ENCODE results near the gene PJA2. TPM values are rescaled to one million over a fixed set of nuclear protein-coding genes. Genes with fewer than 3 reads are reported as not detected.

The PJA2 gene
- total RNA-seq, 1 experiment from 2014 or later, result 51.5 TPM

DNA sequence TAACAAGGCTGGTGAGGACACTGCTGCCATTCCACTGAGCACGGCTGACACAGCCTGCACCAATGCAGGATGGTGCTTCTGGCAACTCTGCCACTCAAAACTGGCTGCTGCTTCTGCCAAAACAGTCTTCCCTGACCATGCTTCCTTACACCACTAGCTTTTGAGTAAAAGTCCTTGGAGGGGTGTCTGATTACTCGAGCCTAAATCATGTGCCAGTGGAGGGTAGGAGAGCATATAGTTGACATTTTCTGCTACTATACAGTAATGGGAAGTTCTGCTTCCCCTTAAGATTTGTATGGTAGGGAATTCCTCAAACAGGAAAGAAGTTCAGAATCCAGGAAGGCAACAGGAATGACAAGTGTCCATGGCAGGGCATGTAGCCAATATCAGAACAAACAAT, 12.2 kb upstream of the PJA2 start:
- ATAC-seq, result no peak
- POLR2A ChIA-PET, result no interaction called here
- no peaks in the 10 kb centered on the region for H3K36me3 Mint-ChIP-seq
- no peak overlapping the region for H3K4me3 Mint-ChIP-seq
- TF ChIP-seq ZNF396 (CRISPR knock-in tag; IDR thresholded peaks at IDR 0.05; ENCODE audit: borderline replicate concordance) (no peak), SMAD4 (CRISPR knock-in tag; IDR thresholded peaks at IDR 0.05) (no peak)
- DNase-seq (ENCODE audit: low spot score), result no peak
- H3K27me3 Mint-ChIP-seq (ENCODE audit: low read depth), result no peaks in the 10 kb centered on the region
- H3K4me1 Mint-ChIP-seq, result peaks cover 4% of the 10 kb centered on the region; the same call in 1 of the 2 replicates
- 0 out of 2 replicates have a peak, but pooled peaks cover 3% of the 10 kb centered on the region for H3K9me3 Mint-ChIP-seq
- H3K27ac Mint-ChIP-seq, result no peak overlapping the region
- CTCF ChIA-PET, result no interaction called here

DNA sequence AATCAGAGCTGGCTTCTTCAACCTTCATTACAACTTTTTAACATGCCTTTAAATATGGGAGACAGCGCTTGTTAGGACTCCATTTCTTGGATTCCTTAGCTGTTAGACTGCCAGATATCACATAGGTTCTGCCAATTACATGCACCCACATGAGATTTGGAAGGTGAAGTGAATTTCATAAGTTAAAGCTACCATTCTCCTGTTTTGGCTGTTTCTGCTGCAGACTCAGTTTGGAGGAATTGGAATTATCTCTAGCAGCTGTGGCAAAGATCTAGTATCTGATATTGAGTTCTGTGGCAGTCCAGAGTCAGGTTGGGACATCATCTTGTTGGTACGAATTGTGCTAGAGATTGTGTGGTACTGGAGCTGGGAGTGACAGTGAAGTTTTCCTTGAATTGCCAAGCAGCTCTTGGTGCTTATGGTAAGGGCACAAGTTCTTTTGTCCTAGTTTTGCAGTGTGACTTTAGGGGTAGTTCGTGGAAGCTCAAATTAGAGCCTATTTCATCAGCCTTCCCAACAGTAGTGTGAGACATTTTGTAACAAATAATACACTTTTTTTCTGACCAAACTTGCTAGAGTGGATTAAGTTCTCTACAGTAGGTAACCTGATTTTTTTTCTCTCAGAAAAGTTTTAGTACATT, 9.1 kb upstream of the PJA2 start:
- H3K9me3 Mint-ChIP-seq, result peaks cover 19% of the 10 kb centered on the region
- TF ChIP-seq, protein P1, sequence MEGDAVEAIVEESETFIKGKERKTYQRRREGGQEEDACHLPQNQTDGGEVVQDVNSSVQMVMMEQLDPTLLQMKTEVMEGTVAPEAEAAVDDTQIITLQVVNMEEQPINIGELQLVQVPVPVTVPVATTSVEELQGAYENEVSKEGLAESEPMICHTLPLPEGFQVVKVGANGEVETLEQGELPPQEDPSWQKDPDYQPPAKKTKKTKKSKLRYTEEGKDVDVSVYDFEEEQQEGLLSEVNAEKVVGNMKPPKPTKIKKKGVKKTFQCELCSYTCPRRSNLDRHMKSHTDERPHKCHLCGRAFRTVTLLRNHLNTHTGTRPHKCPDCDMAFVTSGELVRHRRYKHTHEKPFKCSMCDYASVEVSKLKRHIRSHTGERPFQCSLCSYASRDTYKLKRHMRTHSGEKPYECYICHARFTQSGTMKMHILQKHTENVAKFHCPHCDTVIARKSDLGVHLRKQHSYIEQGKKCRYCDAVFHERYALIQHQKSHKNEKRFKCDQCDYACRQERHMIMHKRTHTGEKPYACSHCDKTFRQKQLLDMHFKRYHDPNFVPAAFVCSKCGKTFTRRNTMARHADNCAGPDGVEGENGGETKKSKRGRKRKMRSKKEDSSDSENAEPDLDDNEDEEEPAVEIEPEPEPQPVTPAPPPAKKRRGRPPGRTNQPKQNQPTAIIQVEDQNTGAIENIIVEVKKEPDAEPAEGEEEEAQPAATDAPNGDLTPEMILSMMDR (IDR thresholded peaks at IDR 0.05), result no peak
- TF ChIP-seq ESRRA (CRISPR knock-in tag; IDR thresholded peaks at IDR 0.05; ENCODE audit: borderline replicate concordance) (no peak), TCF7 (CRISPR knock-in tag; IDR thresholded peaks at IDR 0.05; ENCODE audit: low read depth) (no peak), NFYB (CRISPR knock-in tag; conservative IDR thresholded peaks at IDR 0.05; ENCODE audit: low read depth) (no peak), ZNF121 (CRISPR knock-in tag; IDR thresholded peaks at IDR 0.05) (no peak), ZNF138 (CRISPR knock-in tag; conservative IDR thresholded peaks at IDR 0.05) (no peak), ZNF423 (CRISPR knock-in tag; IDR thresholded peaks at IDR 0.05) (no peak), CREM (CRISPR knock-in tag; IDR thresholded peaks at IDR 0.05) (no peak), ZNF232 (CRISPR knock-in tag; IDR thresholded peaks at IDR 0.05) (no peak), IRF2 (CRISPR knock-in tag; IDR thresholded peaks at IDR 0.05; ENCODE audit: borderline replicate concordance, low read depth) (no peak), ZNF219 (CRISPR knock-in tag; IDR thresholded peaks at IDR 0.05; ENCODE audit: borderline replicate concordance) (no peak), SMAD4 (CRISPR knock-in tag; IDR thresholded peaks at IDR 0.05) (no peak), FOXJ3 (CRISPR knock-in tag; IDR thresholded peaks at IDR 0.05; ENCODE audit: borderline replicate concordance) (no peak)
- TF ChIP-seq, protein P2, sequence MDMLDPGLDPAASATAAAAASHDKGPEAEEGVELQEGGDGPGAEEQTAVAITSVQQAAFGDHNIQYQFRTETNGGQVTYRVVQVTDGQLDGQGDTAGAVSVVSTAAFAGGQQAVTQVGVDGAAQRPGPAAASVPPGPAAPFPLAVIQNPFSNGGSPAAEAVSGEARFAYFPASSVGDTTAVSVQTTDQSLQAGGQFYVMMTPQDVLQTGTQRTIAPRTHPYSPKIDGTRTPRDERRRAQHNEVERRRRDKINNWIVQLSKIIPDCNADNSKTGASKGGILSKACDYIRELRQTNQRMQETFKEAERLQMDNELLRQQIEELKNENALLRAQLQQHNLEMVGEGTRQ (CRISPR knock-in tag; IDR thresholded peaks at IDR 0.05), result no peak
- no peak overlapping the region for H3K4me3 Mint-ChIP-seq
- DNase-seq (ENCODE audit: low spot score) (no peak), ATAC-seq (no peak)
- POLR2A ChIA-PET, result interaction anchor here (1.0 kb wide), 1 partner anchor 9 kb away, joined by 5 read pairs; the partner anchor contains the start of gene PJA2
- no peak overlapping the region for H3K27ac Mint-ChIP-seq
- no peaks in the 10 kb centered on the region for H3K27me3 Mint-ChIP-seq (ENCODE audit: low read depth)
- CTCF ChIA-PET, result no interaction called here
- H3K36me3 Mint-ChIP-seq, result peaks cover 7% of the 10 kb centered on the region
- H3K4me1 Mint-ChIP-seq, result peaks cover under 1% of the 10 kb centered on the region; the same call in 1 of the 2 replicates

DNA sequence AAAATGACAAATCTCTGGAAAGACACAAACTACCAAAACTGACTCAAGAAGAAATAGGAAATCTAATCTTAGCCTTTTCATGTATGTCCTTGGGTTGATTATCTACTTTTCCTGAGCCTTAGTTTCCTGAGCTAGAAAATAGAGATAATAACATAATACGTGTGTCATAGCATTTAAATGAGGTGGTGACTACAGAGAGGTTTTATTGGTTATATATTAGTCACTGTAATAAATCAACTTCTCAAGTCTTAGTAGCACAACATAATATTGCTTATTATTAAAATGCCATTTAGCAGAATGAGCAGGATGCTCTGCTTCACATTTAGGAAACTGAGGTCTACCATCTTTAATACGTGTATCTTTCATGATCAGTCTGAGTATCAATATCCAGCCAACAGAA, 7.1 kb upstream of the PJA2 start:
- DNase-seq (ENCODE audit: low spot score), result no peak
- H3K27me3 Mint-ChIP-seq (ENCODE audit: low read depth), result no peaks in the 10 kb centered on the region
- ChIA-PET CTCF (no interaction called here), POLR2A (interaction anchor here (0.6 kb wide), 1 partner anchor 330 kb away, joined by 5 read pairs; no protein-coding TSS in a partner anchor)
- peaks cover 21% of the 10 kb centered on the region for H3K9me3 Mint-ChIP-seq
- peaks cover 9% of the 10 kb centered on the region for H3K36me3 Mint-ChIP-seq
- H3K27ac Mint-ChIP-seq, result no peak overlapping the region
- H3K4me1 Mint-ChIP-seq, result peaks cover 10% of the 10 kb centered on the region
- ATAC-seq, result no peak
- no peak overlapping the region for H3K4me3 Mint-ChIP-seq
- TF ChIP-seq JAZF1 (CRISPR knock-in tag; IDR thresholded peaks at IDR 0.05) (no peak), ELF4 (CRISPR knock-in tag; IDR thresholded peaks at IDR 0.05; ENCODE audit: low read depth) (no peak), JUN (CRISPR knock-in tag; IDR thresholded peaks at IDR 0.05) (no peak), FOXK1 (CRISPR knock-in tag; IDR thresholded peaks at IDR 0.05) (no peak), IRF2 (CRISPR knock-in tag; IDR thresholded peaks at IDR 0.05; ENCODE audit: borderline replicate concordance, low read depth) (no peak), NR3C1 (CRISPR knock-in tag; conservative IDR thresholded peaks at IDR 0.05; ENCODE audit: low read depth) (no peak)
- TF ChIP-seq, protein P3, sequence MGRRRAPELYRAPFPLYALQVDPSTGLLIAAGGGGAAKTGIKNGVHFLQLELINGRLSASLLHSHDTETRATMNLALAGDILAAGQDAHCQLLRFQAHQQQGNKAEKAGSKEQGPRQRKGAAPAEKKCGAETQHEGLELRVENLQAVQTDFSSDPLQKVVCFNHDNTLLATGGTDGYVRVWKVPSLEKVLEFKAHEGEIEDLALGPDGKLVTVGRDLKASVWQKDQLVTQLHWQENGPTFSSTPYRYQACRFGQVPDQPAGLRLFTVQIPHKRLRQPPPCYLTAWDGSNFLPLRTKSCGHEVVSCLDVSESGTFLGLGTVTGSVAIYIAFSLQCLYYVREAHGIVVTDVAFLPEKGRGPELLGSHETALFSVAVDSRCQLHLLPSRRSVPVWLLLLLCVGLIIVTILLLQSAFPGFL (CRISPR knock-in tag; IDR thresholded peaks at IDR 0.05; ENCODE audit: borderline replicate concordance), result no peak
- TF ChIP-seq, protein P4, sequence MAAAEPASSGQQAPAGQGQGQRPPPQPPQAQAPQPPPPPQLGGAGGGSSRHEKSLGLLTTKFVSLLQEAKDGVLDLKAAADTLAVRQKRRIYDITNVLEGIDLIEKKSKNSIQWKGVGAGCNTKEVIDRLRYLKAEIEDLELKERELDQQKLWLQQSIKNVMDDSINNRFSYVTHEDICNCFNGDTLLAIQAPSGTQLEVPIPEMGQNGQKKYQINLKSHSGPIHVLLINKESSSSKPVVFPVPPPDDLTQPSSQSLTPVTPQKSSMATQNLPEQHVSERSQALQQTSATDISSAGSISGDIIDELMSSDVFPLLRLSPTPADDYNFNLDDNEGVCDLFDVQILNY (CRISPR knock-in tag; IDR thresholded peaks at IDR 0.05), result no peak
- TF ChIP-seq, protein P5, sequence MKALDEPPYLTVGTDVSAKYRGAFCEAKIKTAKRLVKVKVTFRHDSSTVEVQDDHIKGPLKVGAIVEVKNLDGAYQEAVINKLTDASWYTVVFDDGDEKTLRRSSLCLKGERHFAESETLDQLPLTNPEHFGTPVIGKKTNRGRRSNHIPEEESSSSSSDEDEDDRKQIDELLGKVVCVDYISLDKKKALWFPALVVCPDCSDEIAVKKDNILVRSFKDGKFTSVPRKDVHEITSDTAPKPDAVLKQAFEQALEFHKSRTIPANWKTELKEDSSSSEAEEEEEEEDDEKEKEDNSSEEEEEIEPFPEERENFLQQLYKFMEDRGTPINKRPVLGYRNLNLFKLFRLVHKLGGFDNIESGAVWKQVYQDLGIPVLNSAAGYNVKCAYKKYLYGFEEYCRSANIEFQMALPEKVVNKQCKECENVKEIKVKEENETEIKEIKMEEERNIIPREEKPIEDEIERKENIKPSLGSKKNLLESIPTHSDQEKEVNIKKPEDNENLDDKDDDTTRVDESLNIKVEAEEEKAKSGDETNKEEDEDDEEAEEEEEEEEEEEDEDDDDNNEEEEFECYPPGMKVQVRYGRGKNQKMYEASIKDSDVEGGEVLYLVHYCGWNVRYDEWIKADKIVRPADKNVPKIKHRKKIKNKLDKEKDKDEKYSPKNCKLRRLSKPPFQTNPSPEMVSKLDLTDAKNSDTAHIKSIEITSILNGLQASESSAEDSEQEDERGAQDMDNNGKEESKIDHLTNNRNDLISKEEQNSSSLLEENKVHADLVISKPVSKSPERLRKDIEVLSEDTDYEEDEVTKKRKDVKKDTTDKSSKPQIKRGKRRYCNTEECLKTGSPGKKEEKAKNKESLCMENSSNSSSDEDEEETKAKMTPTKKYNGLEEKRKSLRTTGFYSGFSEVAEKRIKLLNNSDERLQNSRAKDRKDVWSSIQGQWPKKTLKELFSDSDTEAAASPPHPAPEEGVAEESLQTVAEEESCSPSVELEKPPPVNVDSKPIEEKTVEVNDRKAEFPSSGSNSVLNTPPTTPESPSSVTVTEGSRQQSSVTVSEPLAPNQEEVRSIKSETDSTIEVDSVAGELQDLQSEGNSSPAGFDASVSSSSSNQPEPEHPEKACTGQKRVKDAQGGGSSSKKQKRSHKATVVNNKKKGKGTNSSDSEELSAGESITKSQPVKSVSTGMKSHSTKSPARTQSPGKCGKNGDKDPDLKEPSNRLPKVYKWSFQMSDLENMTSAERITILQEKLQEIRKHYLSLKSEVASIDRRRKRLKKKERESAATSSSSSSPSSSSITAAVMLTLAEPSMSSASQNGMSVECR (CRISPR knock-in tag; IDR thresholded peaks at IDR 0.05; ENCODE audit: borderline replicate concordance), result no peak
- TF ChIP-seq, protein P6, sequence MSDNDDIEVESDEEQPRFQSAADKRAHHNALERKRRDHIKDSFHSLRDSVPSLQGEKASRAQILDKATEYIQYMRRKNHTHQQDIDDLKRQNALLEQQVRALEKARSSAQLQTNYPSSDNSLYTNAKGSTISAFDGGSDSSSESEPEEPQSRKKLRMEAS (CRISPR knock-in tag; IDR thresholded peaks at IDR 0.05), result no peak
